Body of pancreas (tissue), 4 donors: ENCODE data around the gene KATNAL2.
A peak's percentile ranks its signal among the peaks of the same experiment; 100 is the strongest.

Experiments used
- CTCF ChIP-seq, 7 experiments: fragments of 450-650 bp in 4 of 7; fragments of 200-600 bp in 3 of 7; sonication (generic) in 3 of 7; IDR thresholded peaks; one replicate each; pipeline ENCODE4 v1.5.1; 2016 to 2019; ENCODE audit warnings: antibody characterized with exemption in 7 of 7
- POLR2A ChIP-seq, 3 donors: fragments of 450-650 bp; IDR thresholded peaks; one replicate each; pipeline ENCODE4 v1.6.1; 2016; ENCODE audit warnings: antibody characterized with exemption in 3 of 3, mild to moderate bottlenecking in 2 of 3

GRCh38 chr18:47050468-47050867, 133.1 kb downstream of the KATNAL2 start:
- TF ChIP-seq POLR2A (IDR thresholded peaks at IDR 0.05) = no peak
- peak; percentile 27 to 72 (median 63) for TF ChIP-seq CTCF (IDR thresholded peaks at IDR 0.05)
